ENCODE data around the gene ABTB1.

Gene ABTB1

GRCh38 chr3:127686512-127686894, 13.8 kb downstream of the ABTB1 start:
- no peak for DNase-seq (ENCODE audit: low read depth in 3 of 3)

DNA sequence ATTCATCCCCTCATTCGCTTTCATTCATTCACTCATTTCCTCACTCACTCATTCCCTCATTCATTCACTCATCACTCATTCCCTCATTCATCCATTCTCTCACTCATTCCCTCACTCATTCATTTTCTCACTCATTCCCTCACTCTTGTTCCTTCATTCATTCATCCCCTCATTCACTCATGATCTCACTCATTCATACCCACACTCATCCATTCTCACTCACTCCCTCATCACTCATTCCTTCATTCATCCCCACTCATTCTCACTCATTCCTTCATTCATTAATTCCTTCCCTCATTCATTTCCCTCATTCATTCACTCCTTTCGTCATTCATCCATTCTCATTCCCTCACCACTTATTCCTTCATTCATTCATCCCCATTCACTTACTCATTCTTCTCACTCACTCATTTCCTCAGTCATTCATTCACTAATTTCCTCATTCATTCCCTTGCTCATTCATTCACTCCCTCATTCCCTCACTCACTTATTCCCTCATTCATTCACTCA, 14.5 kb downstream of the ABTB1 start:
- DNase-seq (ENCODE audit: low read depth in 3 of 3) = no peak

DNA sequence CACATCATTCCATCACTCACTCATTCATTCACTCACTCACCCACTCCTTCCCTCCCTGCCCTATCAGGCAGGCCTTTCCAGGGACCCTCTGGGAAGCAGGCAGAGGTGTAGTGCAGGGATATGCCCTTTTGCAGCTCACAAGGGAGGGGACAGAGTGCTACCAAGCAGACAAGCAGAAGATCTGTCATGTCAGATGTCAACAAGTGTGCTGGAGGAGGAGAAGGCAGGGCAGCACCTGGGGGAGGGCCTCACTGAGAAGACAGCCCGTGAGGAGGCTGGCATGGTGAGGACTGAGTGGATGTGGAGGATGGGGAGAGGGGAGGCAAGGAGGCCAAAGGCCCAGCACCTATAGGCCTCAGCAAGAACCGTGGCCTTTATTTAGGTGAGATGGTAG, 15.3 kb downstream of the ABTB1 start:
- no peak for DNase-seq (ENCODE audit: low read depth in 3 of 3)

- DNase-seq (ENCODE audit: low read depth in 3 of 3) = no peak
Observed at GRCh38 chr3:127688416-127689265, 15.9 kb downstream of the ABTB1 start.

DNA sequence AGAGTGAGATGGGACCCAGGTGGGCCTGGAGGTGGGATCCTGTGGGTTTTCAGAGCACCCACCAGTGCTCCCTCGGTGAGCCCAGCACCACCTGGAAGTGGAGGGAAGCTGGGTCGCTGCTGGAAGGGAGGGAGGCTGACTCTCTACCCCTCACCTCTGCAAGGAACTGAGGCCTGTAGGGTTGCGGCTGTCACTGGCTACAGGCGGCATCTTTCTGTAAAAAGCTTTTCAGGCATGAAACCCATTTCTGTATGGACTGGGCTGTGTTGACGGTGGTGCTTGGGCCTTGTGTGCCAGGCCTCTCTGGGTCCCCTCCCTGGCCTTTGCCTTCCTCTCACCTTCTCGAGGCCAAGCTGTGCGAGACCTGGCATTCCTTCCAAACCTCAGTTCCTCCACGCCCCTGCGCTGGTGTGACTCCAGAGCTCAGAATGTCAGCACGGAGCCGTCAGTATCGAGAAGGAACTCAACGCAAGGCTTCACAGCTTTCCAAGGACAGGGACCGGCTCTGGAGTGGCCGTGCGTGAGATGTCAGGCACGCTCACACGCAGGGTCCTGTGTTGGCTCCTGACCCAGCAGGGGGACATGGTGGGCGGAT, 16.6 kb downstream of the ABTB1 start:
- DNase-seq (ENCODE audit: low read depth in 3 of 3) = no peak

- DNase-seq (ENCODE audit: low read depth in 3 of 3) = no peak
Observed at GRCh38 chr3:127690106-127690505, 17.4 kb downstream of the ABTB1 start.

DNA sequence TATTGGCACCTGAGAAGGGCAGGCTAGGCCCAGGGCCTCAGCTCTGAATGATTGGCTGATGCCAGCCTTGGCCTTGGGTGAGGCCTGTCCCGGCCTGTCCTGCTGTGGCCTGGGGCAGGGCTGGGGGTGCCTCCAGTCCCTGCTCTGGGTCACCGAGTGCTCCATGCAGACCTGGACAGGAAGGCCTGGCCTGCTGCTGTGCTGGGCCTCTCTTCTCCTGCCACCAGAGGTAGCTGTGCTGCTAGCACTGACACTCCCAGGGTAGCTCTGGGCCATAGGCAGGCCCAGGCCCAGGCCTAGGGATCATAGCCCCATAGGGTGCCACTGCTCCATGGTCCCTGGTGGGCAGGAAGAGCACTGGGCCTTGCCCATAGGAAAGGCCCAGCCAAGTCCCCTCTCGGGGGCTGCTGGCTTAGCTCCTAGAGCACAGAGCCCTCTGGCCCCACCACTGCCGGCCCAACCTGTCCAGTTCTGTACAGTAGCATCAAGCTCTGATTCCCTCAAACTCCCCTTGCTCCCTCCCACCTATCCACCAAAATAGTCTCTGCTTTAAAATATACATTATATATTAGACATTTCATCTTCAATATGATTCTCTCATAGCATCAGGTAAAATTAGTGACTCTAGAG, 18.2 kb downstream of the ABTB1 start:
- DNase-seq (ENCODE audit: low read depth in 3 of 3) = no peak

DNA sequence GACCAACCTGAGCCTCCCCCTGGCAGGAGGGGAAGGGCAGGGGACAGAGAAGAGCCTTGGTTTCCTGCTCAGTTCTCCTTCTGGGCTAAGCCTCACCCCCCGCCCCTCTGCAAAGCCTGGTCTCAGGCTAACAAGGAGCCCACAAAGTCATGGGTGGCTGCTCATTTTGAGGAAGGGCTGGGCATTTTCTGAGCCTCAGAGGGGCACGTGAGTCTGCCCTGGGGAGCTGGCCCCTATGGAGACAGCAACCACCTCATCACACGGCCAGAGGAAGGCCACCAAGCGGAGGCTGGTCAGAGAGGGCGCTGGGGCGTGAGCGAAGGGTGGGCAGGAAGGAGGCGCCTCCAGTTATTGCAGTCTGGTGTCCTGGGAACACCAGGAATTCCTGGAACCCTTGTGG, 18.7 kb downstream of the ABTB1 start:
- no peak for DNase-seq (ENCODE audit: low read depth in 3 of 3)

GRCh38 chr3:127691974-127692373, 19.2 kb downstream of the ABTB1 start:
- no peak for DNase-seq (ENCODE audit: low read depth in 3 of 3)

DNA sequence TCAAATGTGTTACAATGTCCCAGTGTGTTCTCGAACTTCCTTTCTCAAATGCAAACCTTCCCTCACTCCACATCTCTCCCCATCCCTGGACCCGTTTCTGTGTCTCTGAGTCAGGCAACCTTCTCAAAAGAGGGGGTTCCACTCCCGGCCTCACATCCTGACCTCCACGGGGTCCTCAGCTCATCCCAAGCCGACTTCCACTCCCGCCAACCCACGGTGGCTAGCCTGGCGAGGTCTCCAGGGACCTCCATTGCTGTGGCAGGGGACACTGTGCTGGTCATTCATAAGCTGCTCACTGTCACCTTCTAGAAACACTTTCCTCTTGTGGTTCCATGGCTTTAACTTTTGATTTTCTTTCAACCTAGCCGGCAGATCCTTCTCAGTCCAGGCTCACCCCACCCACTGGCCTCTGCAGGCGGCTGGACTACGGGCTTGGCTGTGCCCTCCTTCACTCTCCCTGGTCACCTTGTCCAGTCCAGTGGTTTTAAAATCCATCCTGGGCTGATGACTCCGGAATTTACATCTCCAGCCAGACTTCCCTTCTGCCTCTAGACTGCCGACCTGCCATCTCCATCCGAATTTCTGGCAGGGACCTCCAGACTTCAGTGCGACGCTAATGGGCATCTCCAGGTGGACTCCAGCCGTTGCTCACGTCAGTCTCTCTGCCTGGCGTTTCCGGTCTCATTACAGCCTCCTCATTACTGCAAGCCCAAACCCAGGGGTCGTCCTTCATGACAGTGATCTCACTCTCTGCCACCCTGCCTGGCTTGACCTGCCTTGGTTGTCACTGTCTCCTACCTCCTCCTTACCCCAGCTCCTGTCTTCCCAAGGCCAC, 20.0 kb downstream of the ABTB1 start:
- DNase-seq (ENCODE audit: low read depth in 3 of 3) = no peak

DNA sequence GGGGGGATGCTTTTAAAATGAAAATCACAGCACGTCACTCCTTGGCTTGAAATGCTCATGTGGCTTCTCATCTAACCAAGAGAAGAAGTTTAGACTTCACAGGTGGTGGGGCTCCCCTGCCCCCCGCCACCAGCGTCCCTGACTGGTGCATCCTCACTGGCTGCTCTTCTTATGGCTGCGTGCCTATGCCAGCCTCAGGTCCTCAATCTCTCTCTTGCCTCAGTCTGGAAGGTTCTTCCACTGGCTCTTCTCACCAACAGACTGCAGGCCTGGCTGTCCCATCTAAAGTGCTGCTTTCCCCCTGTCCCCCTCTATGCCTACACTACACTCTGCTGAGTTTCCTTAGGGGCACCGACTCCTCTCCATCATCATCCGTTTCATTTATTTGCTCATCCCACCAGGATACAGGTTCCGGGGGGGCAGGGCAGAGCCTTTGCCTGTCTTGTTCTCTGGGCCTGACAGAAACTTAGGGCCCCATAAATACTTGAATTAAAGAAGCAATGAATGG, 20.6 kb downstream of the ABTB1 start:
- no peak for DNase-seq (ENCODE audit: low read depth in 3 of 3)

DNA sequence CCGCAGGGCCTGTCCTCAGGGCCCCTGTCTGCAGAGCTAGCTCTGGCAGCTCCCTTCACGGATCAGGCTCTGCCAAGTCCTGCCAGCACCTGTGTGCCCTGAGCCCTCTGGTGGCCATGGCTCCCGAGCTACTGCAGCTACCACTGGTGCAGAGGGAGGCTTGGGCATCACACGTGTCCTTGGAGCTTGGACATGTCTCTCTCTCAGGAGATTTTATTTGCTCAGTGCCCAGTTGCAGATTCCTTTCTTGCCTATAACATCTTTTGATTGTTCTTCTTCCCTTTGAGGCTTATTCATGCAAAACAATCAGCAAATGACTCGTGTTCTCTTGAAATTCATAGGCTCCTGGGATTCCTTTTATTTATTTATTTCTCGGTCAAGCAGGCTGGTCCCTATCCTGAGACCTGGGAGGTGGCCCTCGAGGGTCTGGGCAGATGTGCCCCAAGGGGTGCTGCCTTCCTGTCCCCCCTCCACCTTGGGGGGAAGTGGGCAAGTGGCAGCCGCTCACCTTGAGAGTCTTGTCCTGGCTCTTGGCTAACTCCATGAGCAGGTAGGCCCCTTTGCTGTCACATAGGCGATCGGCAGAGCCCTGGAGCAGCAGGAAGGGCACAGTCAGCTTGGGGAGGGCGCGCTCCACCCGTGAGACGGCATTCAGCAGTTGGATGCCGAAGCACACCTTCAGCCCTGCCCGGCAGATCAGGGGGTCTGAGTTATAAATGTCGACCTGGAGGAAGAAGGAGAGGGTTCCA, 21.9 kb downstream of the ABTB1 start:
- DNase-seq (ENCODE audit: low read depth in 3 of 3) = no peak

DNA sequence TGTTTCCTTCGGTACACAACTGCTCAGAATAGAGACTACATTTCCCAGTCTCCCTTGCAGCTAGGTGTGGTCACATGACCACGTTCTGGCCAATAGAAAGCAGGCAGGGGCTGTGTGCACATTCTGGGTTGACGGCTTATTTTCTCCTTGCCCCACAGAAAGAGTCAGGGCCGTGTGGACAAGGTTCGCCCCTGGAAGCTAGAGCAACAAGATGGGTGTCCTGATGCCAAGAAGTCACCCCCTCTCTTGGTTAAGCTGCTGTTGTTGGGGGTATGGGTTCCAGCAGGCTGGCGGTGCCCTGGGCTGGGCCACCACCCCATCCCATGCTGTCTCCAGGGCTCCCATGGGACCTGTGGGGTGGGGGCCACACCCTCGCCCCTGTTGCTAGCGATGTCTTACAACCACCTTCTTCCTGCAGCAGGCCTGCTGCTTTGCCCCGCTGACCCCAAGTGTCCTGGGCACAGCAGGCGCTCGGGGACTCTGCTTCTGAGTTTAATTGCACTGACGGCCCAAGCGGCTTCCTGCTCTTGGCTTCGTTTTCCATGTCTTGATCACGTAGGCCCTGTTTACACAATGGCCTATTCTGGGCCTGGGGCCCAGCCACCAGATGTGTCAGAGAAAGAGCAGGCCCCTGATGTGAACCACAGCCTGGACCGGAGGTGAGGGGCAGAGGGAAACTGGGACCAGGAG, 24.9 kb downstream of the ABTB1 start:
- DNase-seq (ENCODE audit: low read depth in 3 of 3) = peak in 2 of 3 donors; percentile 31 to 35

DNA sequence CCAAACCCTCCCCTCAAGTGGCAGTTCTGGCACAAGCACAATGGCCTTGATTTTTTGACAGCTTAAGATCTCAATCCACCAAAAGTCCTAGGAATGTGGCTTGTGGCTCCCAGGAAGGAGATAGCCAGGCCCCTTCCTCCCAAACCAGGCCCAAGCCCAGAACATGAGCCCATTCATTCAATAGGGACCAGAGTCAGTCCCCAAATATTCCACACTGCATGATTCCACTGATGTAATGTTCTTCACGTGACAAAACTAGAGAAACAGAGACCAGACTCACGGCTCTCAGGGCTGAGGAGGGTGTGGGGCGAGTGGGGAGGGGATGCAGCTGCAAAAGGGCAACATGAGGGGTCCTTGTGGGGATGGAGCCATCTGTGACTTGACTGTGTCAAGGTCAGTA, 25.5 kb downstream of the ABTB1 start:
- DNase-seq (ENCODE audit: low read depth in 3 of 3) = no peak

- DNase-seq (ENCODE audit: low read depth in 3 of 3) = no peak
Observed at GRCh38 chr3:127698691-127699415, 26.1 kb downstream of the ABTB1 start.

- DNase-seq (ENCODE audit: low read depth in 3 of 3) = no peak
Observed at GRCh38 chr3:127699416-127700300, 26.9 kb downstream of the ABTB1 start.

DNA sequence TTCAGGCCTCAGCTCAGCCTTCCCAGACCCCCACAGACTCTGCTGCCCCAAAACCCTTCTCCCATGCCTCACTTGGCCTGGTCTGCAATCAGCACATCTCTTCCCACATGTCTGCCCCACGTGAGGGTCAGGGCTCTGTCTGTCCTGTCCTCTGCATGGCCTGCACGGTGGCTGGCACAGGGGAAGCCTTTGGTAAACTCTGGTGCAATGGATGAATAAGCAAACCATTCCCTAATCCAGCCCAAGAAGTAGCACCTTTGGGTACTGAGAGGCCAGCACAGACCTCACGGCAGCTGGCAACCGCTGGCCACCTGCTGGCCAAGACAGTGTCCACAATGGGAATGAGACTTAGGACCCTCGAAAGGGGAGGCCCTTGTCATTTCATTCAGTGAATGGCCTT, 27.7 kb downstream of the ABTB1 start:
- DNase-seq (ENCODE audit: low read depth in 3 of 3) = no peak

- no peak for DNase-seq (ENCODE audit: low read depth in 3 of 3)
Observed at GRCh38 chr3:127701280-127701911, 28.6 kb downstream of the ABTB1 start.

Measured in stimulated activated CD4-positive, alpha-beta T cell treated with anti-CD3 and anti-CD28 coated beads, TNF-alpha, amount 100 ng/mL, for 48 hours (primary cell).